ENCODE results near the gene BRIP1.
"Not testable (repeated sequence)": the region's sequence is repeated elsewhere in the genome, so short reads cannot be mapped to it uniquely, and the experiment has no call there.

Gene BRIP1

DNA sequence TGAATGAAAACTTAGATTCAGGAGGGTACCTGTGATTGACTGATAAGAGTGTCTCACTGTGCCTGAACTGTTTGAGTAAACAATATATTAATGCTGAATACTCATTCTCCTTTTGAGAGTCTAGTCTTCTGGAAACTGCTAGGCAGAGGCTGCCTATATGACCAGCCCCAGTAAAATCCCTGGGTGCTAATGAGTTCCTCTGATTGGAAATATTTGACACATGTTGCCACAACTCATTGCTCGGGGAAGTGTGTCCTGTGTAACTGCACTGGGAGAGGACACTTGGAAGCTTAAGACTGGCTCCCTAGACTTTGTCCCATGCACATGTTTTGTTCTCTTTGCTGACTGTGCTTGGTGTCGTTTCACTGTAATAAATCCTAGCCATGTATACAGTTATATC lies 163.6 kb downstream of the BRIP1 start:
- no peak for DNase-seq (ENCODE audit: low read depth in 2 of 2)

DNA sequence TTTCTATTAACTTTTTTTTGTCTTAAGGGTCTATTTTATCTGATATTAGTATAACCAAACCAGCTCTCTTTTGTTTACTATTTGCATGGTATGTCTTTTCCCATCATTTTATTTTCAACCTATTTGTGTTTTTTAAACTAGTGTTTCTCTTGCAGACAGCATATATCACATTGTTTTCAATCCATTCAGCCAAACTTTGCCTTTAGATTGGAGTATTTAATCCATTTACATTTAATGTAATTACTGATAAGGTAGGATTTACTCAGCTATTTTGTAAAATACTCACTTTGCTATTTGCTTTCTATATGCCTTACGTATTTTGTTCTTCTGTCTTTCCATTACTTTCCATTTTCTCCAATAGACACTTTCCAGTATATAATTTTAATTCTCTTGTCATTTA lies 164.3 kb downstream of the BRIP1 start:
- no peak for DNase-seq (ENCODE audit: low read depth in 2 of 2)

DNA sequence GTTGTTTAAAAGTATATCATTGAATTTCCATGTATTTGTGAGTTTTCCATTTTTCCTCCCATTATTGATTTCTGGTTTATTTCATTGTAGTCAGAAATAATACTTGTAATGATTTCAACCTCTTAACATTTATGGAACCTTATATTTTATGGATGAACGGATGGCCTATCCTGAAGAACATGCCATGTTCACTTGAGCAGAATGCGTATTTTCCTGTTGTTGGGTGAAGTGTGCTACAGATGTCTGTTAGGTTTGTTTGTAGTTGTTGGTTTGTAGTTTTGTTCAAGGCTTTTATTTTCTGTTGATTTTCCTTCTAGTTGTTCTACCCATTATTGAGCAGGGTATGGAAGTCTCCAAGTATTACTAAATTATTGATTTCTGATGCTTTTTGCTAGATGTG lies 165.1 kb downstream of the BRIP1 start:
- DNase-seq (ENCODE audit: low read depth in 2 of 2), result no peak

DNA sequence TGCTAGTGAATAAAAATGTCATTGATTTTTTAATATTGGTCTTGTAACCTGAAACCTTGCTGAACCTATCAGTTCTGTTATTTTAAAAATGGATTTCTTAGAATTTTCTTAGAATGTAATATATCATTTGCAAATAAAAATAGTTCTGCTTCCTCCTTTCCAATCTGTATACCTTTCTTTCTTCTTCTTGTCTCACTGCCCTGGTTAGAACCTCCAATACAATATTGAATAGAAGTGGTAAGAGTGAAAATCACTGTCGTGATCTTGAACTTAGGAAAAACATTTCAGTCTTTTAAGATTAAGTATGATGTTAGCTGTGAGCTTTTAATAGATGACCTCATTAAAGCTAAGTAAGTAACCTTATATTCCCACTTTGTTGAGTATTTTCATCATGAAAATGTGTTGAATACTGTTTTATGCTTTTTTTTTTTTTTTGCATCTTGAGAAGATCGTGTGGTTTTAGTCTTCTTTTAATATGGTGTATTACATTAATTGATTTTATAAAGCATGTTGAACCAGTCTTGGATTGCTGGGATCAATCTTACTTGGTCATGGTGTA lies 167.5 kb downstream of the BRIP1 start:
- DNase-seq (ENCODE audit: low read depth in 2 of 2), result no peak

DNA sequence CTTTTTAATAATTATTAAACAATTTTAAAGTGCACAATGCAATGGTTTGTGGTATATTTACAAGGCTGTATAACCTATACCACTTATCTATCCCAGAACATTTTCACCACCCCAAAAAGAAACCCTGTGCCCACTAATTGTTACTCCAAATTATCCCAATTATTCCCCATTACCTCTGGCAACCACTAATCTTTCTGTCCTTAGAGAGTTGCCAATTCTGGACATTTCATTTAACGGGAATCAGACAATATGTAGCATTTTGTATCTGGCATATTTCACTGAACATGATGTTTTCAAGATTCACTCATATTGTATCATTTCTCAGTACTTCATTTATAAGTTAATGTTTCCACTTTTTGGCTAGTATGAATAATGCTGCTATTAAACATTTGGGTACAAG lies 169.2 kb downstream of the BRIP1 start:
- no peak for DNase-seq (ENCODE audit: low read depth in 2 of 2)

DNA sequence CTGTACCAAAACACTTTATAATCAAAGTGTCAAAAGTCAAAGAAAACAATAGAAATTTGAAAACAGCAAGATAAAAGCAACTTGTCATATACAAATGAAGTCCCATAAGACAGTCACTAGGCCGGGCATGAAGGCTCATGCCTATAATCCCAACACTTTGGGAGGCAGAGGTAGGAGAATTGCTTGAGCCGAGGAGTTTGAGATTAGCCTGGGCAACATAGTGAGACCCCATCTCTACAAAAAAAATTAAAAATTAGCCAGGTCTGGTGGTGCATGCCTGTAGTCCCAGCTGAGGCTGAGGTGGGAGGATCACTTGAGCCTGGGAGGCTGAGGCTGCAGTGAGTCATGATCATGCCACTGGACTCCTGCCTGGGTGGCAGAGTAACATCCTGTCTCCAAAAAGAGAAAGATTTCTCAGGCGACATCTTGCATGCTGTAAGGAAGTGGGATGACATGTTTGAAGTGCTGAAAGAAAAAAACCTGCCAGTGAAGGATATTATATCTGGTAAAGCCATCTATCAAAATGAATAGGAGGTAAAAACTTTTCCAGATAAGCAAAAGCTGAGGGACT lies 173.6 kb downstream of the BRIP1 start:
- DNase-seq (ENCODE audit: low read depth in 2 of 2), result no peak

DNA sequence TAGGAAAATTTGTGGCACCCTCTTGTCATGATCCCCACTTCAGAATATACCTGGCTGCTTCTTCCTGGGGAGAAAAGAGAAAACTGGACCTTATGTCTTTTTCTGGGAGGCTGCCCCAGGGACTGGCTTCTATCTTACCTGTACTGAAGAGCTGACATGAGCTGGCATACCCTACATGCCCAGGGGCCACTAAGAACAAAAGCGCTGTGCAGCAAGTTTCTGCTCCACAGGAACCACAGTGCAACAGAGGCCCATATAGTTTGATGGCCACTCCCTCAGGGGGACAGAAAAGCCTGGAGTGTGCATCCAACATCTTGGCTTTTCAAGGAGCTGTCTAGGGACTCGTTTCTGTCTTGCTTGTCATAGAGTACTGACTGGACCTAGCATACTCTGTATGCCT lies 175.6 kb downstream of the BRIP1 start:
- no peak for DNase-seq (ENCODE audit: low read depth in 2 of 2)

DNA sequence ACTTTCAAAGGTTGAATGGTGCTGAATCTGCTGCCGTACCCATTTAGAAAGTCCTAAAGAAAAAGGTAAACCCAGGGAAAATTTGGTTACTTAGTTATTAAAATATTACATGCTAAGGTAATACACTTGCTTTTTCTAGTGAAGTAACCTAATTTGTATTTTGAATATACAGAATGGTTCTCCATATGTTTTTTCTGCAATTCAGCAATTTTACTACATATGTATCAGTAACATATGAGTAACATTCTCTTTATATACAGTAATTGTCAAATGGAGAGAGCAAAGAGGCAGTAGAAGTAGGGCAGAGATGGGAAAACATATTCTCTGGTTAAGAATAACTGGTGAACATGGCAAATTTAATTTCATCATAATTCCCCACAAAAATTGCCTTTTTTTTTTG lies 177.2 kb downstream of the BRIP1 start:
- DNase-seq (ENCODE audit: low read depth in 2 of 2), result no peak

DNA sequence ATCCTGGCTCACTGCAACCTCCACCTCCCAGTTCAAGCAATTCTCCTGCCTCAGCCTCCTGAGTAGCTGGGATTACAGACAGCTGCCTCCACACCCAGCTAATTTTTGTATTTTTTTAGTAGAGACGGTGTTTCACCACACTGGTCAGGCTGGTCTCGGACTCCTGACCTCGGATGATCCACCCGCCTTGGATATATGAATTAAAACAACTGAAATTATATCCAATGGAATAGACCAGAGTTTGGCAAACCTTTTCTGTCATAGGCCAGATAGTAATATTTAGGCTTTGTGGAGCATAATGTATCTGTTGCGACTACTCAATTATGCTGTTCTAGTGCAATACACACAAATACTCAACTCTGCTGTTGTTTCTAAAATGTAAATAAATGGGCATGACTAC lies 178.5 kb downstream of the BRIP1 start:
- no peak for DNase-seq (ENCODE audit: low read depth in 2 of 2)

DNA sequence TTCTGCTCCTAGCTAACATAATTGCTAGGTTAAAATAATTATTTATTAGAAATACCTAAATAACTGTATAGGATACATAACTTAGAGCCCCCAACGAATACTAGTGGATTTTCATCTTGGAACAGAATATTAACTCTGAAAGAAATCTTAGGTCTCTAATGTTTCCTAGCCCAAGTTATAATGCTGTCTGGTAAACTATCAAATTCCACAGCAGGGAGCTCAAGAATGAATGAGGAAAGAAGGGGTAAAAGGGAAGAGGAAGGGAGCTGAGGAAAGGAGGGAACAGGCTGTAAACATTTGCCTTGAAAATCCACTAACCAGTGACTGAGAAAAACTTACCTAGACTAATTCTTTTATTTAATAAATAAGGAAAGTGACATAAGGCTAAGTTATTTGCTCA lies 179.2 kb downstream of the BRIP1 start:
- DNase-seq (ENCODE audit: low read depth in 2 of 2), result no peak

DNA sequence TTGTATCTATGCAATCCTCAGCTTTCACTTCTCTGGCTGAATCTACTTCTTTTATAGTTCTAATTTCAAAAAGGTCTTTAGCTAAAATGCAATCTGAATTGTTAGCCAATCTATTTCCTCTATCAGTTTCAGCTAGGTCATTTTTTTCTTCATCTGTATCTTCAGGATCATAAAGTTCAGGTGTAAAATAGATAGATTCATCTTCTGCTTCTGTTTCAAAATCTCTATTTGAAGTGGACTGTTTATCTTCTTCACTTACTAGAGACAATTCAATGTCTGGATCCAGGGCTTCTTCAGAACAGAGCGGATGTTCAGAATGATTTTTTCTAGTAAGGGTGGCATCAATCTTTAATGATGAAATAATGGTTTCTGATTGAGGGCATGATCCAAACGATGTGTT lies 179.9 kb downstream of the BRIP1 start:
- no peak for DNase-seq (ENCODE audit: low read depth in 2 of 2)

DNA sequence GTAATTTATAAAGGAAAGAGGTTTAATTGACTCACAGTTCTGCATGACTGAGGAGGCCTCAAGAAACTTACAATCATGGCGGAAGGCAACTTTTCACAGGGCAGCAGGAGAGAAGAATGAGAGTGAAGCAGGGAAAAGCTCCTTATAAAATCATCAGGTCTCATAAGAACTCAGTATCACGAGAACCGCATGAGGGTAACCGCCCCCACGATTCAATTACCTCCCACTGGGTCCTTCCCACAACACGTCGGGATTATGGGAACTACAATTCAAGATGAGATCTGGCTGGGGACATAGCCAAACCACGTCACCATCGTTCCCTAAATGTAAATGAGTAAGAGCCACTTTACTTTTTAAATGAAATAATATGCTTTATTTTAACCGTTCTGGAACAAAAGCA lies 182.4 kb downstream of the BRIP1 start:
- DNase-seq (ENCODE audit: low read depth in 2 of 2), result no peak

DNA sequence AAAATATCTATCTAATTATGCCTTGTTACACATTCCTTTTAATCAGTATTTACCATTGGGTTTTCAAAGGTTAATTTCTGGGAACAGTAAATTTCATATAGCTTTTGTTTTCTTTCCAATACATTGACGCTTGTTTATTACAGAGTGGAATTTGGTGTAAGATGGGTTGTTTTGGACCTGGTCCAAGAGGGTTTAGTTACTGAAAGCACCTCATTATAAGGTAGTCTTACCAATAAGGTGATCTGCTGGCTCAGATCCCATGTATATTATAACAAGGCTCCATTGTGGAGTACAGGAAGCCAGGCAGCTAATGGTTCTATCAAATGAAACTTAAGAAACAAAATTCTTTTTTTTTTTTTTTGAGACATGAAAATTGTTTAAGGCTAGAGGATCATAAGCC lies 185.0 kb downstream of the BRIP1 start:
- DNase-seq (ENCODE audit: low read depth in 2 of 2), result no peak

DNA sequence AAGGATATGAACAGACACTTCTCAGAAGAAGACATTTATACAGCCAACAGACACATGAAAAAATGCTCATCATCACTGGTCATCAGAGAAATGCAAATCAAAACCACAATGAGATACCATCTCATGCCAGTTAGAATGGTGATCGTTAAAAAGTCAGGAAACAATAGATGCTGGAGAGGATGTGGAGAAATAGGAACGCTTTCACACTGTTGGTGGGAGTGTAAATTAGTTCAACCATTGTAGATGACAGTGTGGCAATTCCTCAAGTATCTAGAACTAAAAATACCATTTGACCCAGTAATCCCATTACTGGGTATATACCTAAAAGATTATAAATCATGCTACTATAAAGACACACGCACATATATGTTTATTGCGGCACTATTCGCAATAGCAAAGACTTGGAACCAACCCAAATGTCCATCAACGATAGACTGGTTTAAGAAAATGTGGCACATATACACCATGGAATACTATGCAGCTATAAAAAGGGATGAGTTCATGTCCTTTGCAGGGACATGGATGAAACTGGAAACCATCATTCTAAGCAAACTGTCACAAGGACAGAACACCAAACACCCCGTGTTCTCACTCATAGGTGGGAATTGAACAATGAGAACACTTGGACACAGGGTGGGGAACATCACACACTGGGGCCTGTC lies 186.0 kb downstream of the BRIP1 start:
- not testable (repeated sequence) for DNase-seq (ENCODE audit: low read depth in 2 of 2)

DNA sequence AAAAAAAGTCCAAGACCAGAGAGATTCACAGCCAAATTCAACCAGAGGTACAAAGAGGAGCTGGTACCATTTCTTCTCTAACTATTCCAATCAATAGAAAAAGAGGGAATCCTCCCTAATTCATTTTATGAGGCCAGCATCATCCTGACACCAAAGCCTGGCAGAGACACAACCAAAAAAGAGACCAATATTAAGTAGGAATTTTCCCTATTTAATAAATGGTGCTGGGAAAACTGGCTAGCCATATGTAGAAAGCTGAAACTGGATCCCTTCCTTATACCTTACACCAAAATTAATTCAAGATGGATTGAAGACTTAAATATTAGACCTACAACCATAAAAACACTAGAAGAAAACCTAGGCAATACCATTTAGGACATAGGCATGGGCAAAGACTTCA lies 186.8 kb downstream of the BRIP1 start:
- not testable (repeated sequence) for DNase-seq (ENCODE audit: low read depth in 2 of 2)

DNA sequence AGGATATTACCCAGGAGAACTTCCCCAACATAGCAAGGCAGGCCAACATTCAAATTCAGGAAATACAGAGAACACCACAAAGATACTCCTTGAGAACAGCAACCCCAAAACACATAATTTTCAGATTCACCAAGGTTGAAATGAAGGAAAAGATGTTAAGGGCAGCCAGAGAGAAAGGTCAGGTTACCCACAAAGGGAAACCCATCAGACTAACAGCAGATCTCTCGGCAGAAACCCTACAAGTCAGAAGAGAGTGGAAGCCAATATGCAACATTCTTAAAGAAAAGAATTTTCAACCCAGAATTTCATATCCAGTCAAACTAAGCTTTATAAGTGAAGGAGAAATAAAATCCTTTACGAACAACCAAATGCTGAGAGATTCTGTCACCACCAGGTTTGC lies 188.7 kb downstream of the BRIP1 start:
- not testable (repeated sequence) for DNase-seq (ENCODE audit: low read depth in 2 of 2)

DNA sequence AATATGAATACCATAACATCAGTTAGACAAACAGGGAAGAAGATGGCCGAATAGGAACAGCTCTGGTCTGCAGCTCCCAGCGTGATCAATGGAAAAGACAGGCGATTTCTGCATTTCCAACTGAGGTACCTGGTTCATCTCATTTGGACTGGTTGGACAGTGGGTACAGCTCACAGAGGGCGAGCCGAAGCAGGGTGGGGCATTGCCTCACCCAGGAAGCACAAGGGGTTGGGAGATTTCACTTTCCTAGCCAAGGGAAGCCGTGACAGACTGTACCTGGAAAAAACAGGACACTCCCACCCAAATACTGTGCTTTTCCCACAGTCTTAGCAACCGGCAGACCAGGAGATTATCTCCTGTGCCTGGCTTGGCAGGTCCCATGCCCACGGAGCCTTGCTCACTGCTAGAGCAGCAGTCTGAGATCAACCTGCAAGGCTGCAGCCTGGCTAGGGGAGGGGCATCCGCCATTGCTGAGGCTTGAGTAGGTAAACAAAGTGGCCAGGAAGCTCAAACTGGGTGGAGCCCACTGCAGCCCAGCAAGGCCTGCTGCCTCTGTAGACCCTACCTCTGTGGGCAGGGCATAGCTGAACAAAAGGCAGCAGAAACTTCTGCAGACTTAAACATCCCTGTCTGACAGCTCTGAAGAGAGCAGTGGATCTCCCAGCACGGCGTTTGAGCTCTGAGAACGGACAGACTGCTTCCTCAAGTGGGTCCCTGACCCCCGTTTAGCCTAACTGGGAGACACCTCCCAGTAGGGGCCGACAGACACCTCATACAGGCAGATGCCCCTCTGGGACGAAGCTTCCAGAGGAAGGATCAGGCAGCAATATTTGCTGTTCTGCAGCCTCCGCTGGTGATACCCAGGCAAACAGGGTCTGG lies 190.1 kb downstream of the BRIP1 start:
- DNase-seq (ENCODE audit: low read depth in 2 of 2), result not testable (repeated sequence)

DNA sequence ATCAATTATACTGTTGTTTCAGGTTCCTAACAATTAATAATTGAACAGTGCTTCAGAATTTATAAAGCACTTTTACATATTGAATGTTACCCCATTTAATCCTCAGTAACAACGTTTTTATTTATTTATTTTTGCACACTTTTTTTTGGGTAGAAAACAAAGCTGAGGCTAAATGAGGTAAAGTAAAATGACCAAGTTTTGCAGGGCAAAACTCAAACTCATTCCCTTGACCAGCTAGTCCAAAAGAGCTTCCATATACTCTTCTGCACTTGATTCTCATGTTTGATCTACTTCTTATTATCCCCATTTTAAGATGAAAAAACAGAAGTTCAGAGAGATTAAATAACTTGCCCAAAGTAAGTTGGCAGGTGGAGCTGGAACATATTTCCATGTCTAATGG lies 191.2 kb downstream of the BRIP1 start:
- no peak for DNase-seq (ENCODE audit: low read depth in 2 of 2)

DNA sequence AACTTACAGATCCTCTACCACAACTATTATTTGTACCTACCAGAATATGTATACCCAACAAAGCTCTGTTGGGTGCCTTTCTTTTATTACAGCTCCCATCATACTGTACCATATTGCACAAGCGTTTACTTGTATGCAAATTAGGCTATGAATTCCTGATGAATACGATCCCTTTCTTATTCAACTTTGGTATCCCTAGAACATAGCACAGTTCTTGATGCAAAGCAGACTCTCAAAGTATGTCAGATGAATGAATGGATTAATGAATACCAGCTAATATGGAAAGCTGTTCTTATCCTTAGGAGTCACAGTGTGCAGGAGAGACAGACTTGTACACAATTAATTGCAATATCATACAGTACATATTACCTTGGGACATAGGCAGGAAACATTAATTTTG lies 192.6 kb downstream of the BRIP1 start:
- no peak for DNase-seq (ENCODE audit: low read depth in 2 of 2)

DNA sequence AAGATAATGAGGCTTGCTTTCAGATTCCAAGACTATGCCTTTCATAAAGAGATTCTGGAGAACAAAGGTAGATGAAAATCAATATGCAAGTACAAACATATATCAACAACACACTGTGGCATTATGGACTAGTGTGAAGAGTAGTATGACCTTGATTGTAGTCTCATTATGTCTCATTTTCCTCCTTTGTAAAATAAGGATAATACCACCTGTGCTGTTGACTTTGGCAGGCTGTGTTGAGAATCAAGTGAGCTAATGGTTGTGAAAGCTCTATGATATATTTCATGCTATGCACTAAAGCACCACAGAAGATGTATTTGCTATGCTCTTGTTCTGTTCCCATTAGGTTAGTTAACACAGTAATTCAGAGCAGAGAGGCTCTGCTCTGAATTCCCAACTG lies 193.8 kb downstream of the BRIP1 start:
- DNase-seq (ENCODE audit: low read depth in 2 of 2), result no peak

DNA sequence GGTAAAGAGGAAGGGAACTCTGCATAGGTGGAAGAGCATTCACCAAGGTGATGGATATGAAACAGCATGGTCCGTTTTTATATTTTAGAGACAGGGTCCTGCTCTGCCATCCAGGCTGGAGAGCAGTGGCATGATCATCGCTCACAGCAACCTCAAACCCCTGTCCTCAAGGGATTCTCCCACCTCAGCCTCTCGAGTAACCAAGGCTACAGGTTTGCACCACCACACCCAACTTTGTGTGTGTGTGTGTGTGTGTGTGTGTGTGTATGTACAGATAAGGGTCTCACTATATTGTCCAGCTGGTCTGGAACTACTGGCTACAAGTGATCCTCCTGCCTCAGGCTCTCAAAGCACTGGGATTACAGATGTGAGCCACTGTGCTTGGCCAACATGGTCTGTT lies 194.8 kb downstream of the BRIP1 start:
- DNase-seq (ENCODE audit: low read depth in 2 of 2), result no peak

DNA sequence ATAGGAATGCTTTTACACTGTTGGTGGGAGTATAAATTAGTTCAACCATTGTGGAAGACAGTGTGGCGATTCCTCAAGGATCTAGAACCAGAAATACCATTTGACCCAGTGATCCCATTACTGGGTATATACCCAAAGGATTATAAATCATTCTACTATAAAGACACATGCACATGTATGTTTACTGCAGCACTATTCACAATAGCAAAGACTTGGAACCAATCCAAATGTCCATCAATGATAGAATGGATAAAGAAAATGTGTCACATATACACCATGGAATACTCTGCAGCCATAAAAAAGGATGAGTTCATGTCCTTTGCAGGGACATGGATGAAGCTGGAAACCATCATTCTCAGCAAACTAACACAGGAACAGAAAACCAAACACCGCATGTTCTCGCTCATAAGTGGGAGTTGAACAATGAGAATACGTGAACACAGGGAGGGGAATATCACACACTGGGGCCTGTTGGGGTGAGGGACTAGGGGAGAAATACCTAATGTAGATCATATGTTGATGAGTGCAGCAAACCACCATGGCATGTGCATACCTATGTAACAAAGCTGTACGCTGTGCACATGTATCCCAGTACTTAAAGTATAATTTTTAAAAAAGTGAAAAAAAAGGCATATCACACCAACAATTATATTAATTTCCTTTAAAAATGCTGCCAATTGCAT lies 196.8 kb downstream of the BRIP1 start:
- not testable (repeated sequence) for DNase-seq (ENCODE audit: low read depth in 2 of 2)

Measured in stimulated activated CD4-positive, alpha-beta T cell treated with anti-CD3 and anti-CD28 coated beads, Interleukin-1b, Interleukin-23, amount 100 ng/mL, for 1 hour (primary cell).